T-helper 1 cell treated with Interleukin-12 subunit alpha and Interleukin-12 subunit beta and Interleukin-4 antibody, amounts not matched to agents 30 ng/mL and 1 ng/mL, for 36 hours (primary cell): ENCODE data around the gene EFCAB6. TPM values are rescaled to one million over a fixed set of nuclear protein-coding genes. Genes with fewer than 3 reads are reported as not detected.

Experiments used
- intact Hi-C: fragments of 100-400 bp; cut with micrococcal nuclease; formaldehyde crosslinking; loops from one replicate; pipeline ENCODE4 v1.15.1; 2024
- total RNA-seq: library from RNA; stranded (reverse); gene quantifications from 2 replicates; pipeline ENCODE4 v1.2.3, GENCODE V29; 2022

EFCAB6 gene
- total RNA-seq, 1 donor from 2014 or later, result not detected

DNA sequence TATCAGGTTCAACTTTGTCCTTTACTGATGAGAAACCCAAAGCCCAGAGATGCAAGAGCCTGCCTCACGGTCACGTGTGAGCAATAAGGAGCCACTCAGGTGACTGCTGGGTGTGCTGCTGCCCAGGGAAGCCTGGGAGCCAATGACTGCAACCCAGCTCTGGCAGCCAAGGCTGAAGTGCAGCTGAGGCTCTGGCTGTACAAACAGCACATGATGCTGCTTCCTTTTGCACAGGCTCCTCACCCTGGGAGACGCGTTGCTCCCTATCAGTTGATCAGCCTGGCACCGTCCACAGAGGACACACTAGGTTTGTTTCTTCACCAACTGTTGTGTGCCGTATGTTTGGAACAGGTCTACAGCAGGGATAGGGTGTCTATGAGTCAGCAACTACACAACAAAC, 168.7 kb downstream of the EFCAB6 start:
- intact Hi-C loops, result no loop called here

DNA sequence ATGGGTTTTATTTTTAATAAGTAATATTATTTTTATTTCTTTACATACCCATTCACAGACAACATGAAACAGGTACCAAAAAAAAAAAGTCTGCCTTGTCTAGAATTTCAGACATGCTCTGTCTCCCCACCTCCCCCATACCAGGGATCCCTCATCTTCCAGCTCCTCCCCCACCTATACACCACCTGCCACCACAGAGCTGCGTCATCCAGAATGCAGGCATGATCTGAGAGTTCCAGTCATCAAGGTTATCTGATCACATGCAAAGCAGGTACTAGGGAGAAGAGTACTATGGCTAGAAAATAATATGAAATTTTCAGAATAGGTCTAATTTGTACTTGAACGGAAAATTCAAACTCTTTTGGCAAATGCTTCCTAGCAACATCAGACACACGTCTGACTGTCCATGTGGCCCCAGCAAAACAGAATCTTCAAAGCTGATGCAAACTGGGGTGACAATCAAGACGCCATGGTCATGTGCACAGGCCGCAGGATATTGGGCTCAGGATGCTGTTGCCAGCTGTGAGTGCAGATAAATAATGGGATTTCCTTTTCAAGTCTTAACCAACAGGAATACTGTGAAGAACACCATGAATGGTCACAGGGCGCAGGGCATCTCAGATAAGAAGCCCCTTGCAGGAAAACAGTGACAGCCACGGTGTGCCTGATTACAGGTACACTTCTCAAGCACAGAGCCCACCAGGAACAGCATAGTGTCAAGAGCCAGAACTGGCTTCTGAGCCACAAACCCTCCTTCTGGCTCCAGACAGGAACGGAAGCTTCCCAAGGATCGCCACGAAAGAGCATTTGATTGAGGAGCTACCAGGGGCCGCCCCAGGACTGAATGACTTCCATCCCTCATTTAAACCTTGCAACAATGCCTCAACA, 169.5 kb downstream of the EFCAB6 start:
- intact Hi-C loops, result no loop called here

- intact Hi-C loops, result loop anchor here (10.0 kb wide), 1 partner anchor 55 kb away; no protein-coding TSS in a partner anchor
Measured at GRCh38 chr22:43639228-43639948, 172.7 kb downstream of the EFCAB6 start.

- intact Hi-C loops, result loop anchor here (10.0 kb wide), 1 partner anchor 57 kb away; no protein-coding TSS in a partner anchor
Measured at GRCh38 chr22:43637275-43638260, 174.5 kb downstream of the EFCAB6 start.

GRCh38 chr22:43636086-43636485, 176.0 kb downstream of the EFCAB6 start:
- intact Hi-C loops, result loop anchor here (10.0 kb wide), 1 partner anchor 59 kb away; no protein-coding TSS in a partner anchor

DNA sequence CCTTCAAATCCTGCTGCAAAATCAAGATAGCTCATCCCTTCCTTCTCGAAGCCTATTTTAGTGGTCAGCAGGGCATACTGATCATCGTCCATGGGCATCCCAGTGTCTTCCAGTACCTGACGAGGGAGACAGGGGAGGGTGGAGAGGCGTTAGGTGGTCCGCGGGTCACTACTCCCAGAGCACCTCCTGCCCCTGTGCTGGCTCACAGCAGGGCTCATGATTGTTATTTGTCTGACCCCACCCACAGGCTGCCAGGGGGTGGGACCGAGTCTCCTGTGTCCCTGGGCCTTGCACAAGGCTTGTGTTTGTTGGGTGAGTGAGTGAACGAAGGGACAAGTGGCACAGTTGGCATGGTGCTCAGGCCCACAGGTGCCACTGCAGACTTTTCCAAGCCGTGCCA, 177.0 kb downstream of the EFCAB6 start:
- intact Hi-C loops, result loop anchor here (10.0 kb wide), 1 partner anchor 60 kb away; no protein-coding TSS in a partner anchor

DNA sequence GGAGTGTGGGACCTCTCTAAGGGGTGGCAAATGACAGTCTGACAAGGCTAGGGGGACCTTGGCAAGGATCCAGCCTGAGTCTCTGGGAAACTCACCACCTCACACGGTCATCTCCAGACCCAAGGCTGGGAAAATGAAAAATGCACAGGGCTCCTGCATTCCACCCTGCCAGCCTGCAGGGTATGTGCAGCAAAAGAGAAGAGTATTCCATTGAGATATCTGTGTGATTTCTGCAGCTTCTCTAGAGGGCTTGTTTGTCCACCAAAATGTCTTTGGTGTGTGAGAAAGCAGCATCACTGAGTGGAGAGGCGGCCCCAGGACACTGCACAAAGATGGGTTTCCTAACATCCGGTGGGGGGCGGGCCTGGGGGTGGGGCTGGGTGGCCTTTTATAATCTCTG, 177.8 kb downstream of the EFCAB6 start:
- intact Hi-C loops, result loop anchor here (10.0 kb wide), 1 partner anchor 60 kb away; no protein-coding TSS in a partner anchor

DNA sequence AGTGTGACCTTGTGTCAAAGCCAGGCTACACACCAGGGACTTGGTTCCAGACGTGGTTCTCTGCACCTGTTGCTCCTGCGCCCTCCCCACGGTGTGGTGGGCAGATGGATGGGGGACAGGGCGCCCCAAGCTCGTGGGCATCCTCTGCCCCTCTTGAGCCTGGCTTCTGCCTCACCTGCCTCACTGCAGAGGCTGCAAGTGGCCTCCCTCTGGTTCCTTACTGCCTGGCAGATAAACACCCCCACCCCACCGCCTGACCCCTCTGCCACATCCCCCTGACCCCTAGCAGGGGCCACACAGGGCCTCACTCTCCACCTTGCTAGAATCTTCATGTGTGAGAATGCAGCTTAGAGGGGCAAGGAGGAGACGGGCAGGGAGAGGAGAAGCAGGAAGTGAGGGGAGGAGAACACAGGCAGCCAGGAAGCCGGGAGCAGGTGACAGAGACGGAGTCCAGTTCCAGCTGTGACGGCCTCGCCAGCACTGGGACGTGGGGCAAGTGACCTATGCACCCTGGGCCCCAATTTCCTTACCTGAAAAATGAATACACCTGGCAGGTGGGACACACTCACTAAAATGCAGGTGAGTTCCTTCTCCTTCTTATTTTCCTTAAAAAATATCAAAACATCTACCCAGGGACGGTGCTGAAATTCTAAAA, 178.3 kb downstream of the EFCAB6 start:
- intact Hi-C loops, result loop anchor here (10.0 kb wide), 1 partner anchor 61 kb away; no protein-coding TSS in a partner anchor

DNA sequence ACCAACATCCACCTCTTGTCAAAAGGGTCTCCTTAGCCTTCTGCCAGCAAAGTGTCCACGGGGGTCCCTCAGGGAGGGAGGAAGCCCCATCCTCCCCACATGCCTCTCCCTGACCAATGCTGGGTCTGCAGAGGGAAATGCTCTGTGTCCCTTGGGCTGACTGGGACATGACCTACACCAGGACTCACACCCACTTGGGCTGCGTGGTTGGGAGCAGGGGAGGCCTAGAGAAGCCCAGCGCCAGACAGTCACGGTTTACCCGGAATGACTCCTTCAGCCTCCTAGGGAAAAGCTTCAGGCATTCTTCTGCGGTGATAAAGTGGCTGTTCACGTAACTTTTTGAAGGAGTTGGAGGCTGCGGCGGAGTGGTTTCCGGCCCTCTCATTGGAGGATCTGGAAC, 180.3 kb downstream of the EFCAB6 start:
- intact Hi-C loops, result loop anchor here (10.0 kb wide), 1 partner anchor 63 kb away; no protein-coding TSS in a partner anchor

- intact Hi-C loops, result loop anchor here (10.0 kb wide), 1 partner anchor 64 kb away; no protein-coding TSS in a partner anchor
Measured at GRCh38 chr22:43631201-43631600, 180.9 kb downstream of the EFCAB6 start.

DNA sequence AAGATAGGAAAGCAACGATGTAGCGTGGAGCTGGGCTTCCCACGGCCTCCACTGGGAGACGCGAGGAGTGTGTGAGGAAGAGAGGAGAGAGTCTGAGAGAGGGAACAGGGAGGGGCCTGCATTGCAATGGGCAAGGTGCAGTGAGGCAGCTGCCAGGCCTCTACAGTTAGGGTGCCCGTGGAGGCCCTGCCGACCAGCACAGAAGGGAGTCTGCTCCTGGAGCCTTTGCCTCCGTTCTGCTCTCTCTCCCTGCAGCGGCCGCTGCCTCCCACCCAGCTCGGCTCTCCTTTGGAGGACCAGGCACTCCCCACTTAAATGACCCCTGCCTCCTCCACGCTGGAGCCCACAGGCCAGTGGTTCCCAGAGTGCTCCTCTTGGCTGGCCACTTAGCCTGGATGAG, 181.7 kb downstream of the EFCAB6 start:
- intact Hi-C loops, result loop anchor here (10.0 kb wide), 1 partner anchor 64 kb away; no protein-coding TSS in a partner anchor

GRCh38 chr22:43628250-43628649, 183.9 kb downstream of the EFCAB6 start:
- intact Hi-C loops, result no loop called here

- intact Hi-C loops, result no loop called here
Measured at GRCh38 chr22:43627485-43628213, 184.5 kb downstream of the EFCAB6 start.

DNA sequence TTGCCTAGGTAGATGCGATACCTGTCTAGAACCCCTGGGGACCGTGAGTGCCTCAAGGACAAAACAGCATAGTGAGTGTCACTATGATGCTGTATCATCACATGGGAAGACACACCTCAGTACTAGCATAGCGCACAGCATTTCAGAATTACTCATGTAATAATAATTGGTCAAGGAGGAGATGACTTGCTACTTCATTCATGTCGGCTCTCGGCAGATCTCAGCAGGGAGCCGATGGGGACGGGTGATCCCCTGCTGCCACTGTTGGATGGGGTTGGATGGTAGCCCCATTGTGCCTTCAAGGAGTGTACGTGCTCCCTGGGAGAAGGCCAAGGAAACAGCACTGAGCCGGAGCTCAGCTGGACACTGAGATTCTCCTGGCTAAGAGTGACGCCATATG, 186.9 kb downstream of the EFCAB6 start:
- intact Hi-C loops, result no loop called here

- intact Hi-C loops, result no loop called here
Measured at GRCh38 chr22:43624144-43624998, 187.7 kb downstream of the EFCAB6 start.

GRCh38 chr22:43622886-43623285, 189.2 kb downstream of the EFCAB6 start:
- intact Hi-C loops, result no loop called here

DNA sequence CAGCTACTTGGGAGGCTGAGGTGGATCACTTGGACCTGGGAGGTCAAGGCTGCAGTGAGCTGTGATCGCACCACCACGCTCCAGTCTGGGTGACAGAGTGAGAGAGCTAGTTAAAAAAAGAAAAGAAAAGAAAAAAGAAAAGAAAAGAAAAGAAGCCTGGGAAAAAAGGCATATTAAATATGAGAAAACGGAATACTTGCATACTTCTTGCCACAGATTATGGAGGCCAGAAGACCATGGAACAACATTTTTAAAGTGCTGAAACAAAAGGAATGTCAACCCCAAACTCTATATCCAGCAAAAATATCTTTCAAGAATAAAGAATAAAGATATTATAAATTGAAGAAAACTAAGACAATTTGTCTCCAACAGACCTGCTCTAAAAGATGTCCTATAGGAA, 191.9 kb downstream of the EFCAB6 start:
- intact Hi-C loops, result no loop called here

GRCh38 chr22:43618517-43618916, 193.6 kb downstream of the EFCAB6 start:
- intact Hi-C loops, result no loop called here
